CD4-positive, alpha-beta T cell treated with Interleukin-6 for 4 hours (primary cell): ENCODE data around the gene B4GAT1.
A peak's percentile ranks its signal among the peaks of the same experiment; 100 is the strongest.
"Not testable (repeated sequence)": the region's sequence is repeated elsewhere in the genome, so short reads cannot be mapped to it uniquely, and the experiment has no call there.

Source experiments
- DNase-seq: peaks from one replicate; pipeline ENCODE4 v3.0.0-alpha.2; 2020; ENCODE audit warnings: mixed read lengths

B4GAT1 gene

DNA sequence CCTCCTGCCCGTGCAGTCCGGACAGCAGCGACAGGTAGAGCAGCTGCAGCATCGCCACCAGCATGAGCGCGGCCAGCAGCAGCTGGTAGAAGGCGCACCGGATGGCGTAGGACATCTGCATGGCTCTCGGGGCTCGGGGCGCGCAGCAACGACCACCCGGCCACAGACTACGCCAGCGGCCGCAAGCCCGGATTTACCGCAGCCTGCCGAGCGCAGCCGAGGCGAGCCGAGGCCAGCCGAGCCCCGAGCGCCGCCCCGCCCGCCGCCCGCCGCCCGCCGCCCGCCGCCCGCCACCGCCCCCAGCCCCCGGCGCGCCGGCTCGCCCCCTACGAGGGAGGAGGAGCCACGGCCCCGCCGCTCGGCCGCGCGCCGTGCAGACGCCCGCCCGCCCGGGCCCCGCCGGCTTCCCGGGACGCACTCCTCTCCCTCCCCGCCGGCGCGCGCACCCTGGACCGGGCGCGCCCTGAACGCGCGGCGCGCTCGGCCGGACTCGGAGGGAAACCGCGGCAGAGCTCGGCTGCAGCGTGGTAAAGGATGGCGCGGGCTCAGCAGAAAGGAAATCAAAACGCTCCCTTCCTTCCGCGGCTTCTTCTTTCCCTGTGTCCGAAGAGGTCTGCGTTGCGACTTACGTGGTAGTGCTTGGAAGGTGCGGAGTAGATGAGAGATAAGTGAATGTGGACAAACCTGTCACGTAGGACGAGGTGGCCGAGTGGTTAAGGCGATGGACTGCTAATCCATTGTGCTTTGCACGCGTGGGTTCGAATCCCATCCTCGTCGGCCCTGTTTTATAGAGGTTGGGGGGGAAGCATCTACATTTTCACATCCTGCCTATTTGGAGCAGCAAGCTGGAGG, at the start of gene B4GAT1:
Gene B4GAT1, minus strand, starts transcription at position 205 of the 852 bp plus-strand sequence. Its CDS starts 84 bp downstream, at position 121.
- DNase-seq, result peak; percentile 81

- DNase-seq, result no peak
Measured at GRCh38 chr11:66393954-66394353, 46.5 kb upstream of the B4GAT1 start.

DNA sequence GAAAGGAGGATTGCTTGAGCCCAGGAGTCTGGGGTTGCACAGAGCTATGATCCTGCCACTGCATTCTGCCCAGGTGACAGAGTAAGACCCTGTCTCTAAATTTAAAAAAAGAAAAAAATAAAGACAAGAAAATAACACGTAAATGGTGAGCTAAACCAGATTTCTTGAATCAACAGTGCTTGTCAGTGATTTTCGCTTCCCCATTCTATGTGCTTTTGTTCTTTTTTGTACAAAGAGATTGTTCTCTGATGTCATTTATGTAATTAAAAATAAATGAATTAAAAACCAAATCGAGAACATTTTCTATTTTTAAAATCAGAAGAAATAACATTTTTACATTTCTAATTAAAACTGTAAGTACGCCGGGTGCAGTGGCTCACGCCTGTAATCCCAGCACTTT, 43.9 kb upstream of the B4GAT1 start:
- no peak for DNase-seq

DNA sequence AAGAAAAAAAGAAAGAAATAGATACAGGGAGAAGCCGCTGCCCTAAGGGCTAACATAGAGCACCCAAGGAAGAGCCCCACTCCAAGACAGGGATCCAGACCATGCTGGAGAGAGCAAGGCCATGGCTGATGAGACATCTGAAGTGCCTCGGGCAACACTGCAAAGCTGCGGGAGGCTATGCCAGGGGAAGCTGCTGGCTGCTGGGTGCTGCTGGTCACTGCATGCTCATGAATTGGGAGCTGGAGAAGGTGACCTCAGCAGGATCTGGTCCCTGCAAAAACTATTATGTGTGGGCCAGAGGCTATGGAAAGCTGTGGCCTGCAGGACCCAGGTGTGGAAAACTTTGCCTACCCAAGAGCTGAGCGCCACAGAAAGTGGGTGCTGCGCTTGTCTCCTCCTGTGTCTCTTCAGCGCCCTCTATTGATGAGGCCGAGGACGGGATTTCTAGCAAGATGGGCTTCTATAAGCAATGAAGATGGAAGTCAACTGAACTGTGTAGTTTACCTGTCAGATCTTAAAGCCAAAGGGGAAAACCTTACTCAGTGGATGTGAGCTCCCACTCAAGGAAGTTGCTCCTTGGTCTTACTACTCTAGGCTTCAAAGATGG, 41.5 kb upstream of the B4GAT1 start:
- peak; percentile 80 for DNase-seq

DNA sequence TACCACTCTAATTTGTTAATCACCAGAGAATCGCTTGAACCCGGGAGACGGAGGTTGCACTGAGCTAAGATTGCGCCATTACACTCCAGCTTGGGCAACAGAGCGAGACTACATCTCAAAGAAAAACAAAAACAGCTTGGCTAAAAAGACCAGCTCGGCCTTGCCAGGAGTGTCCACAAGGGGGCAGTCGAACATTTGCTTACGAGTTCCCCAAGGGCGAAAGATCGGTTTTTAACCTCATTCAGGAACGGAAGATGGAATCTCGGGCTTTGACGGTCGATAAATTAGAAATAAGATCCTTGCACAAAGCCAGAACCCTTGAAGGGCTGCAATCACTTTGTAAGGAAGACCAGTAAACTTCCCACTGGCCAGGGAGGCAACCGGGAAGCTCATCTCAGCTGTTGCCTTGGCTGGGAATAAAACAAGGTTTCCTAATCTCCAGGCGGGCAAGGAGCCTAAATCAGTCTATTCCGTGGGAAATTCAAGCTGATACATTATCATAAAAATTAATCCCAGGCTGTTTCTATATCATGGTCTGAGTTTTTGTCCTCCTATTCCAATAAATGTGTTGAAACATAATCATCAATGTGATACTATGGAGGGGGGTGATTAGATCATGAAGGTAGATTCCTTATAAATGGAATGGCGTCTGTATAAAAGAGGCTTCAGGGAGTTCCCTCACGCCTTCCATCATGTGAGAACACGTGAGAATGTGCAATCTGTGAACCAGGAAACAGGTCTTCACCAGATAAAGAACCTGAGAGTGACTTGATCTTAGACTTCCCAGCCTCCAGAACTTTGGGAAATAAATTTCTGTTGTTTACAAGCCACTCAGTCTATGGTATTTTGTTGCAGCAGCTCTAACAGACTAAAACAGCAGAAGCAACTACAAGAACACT, 39.0 kb upstream of the B4GAT1 start:
- DNase-seq, result peak; percentile 88

DNA sequence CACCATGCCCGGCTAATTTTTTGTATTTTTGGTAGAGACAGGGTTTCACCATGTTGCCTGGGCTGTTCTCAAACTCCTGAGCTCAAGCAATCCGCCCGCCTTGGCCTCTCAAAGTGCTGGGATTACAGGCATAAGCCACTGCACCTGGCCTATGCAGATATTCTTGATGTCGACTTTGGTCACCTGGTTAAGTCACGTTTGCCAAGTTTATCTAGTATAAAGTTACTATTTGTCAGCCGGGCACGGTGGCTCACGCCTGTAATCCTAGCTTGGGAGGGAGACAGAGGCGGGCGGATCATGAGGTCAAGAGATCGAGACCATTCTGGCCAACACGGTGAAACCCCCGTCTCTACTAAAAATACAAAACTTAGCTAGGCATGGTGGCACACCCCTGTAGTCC, 36.9 kb upstream of the B4GAT1 start:
- DNase-seq, result not testable (repeated sequence)

- not testable (repeated sequence) for DNase-seq
Measured at GRCh38 chr11:66380264-66380663, 32.8 kb upstream of the B4GAT1 start.

DNA sequence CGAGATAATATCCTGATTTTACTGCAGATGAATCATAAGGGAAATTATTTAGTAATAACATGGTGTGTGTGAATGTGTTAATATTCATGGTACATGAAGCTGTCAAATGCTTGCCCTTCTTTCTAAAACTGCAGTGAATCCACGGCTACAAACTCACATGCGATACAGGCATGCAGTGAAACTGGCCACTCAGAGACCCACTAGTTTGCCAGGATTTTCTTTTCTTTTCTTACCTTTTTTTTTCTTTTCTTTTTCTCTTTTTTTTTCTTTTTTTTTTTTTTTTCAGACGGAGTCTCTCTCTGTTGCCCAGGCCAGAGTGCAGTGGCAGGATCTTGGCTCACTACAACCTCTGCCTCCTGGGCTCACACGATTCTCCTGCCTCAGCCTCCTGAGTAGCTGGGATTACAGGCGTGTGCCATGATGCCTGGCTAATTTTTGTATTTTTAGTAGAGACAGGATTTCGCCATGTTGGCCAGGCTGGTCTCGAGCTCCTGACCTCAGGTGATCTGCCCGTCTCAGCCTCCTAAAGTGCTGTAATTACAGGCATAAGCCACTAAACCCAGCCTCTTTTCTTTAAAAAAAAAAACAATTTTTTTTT, 26.4 kb upstream of the B4GAT1 start:
- not testable (repeated sequence) for DNase-seq

GRCh38 chr11:66373265-66373664, 25.8 kb upstream of the B4GAT1 start:
- DNase-seq, result no peak

DNA sequence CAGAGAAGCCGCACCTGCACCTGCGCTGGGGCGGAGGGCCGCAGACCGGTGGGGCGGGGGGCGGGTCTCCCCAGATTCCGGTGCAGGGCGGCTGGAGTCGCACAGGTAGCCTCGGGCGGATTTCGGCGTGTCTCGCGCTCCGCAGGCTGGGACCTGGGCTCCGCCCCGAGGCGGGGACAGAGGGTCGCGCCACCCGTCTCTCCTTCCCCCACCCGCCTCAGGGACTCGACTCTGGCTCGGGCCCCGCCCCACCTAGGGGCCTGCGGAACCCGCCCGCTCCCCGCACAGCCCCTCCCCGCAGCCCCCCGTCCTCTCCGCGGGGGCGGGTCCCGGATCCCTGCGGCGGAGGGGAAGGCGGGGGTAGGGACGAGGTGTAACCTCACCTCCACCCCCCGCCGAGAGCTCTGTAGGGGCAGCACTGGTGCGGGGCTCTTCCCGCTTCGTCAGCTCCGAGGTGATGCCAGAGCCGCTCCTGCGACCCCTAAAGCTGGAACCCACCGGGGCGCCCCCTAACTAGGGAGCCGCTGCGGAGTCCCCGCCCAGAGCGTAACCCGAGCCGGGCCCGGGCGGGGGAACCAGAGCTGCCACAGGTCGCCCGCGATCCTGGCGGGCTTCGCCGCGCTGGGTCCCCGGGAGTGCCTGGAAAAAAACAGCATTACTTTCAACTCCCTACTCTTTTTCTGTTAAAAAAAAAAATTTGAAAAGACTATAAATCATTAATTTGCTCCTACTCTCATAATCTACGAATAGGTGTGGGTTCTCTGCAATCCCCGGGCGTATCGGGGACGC, 24.4 kb upstream of the B4GAT1 start, which contains the start of gene SLC29A2:
Gene SLC29A2, minus strand, starts transcription at position 134 of the 789 bp plus-strand sequence. CDS start 169 bp downstream, outside the sequence.
- peak; percentile 91 for DNase-seq

- no peak for DNase-seq
Measured at GRCh38 chr11:66369073-66369894, 21.9 kb upstream of the B4GAT1 start.

DNA sequence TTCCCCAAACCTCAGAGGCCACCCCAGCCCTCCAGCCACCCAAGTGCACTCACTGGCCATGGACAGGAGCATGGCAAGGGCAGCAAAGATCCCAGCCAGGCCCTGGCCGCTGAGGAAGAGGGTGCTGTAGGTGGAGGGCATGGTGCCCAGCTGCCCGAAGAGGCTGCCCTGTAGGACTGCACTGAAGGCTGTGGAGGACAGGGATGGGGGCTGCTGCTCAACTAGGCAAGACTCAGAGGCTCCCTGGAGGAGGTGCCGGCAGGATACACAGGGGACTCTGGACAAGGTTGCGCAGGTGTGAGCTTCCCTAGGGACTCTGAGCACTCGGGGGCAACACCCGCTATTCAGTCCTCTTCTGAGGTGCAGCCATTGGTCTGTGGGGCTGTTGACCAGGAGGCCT, 21.1 kb upstream of the B4GAT1 start:
- DNase-seq, result no peak

GRCh38 chr11:66367561-66368312, 20.3 kb upstream of the B4GAT1 start:
- DNase-seq, result no peak

- no peak for DNase-seq
Measured at GRCh38 chr11:66366844-66367477, 19.5 kb upstream of the B4GAT1 start.

- DNase-seq, result no peak
Measured at GRCh38 chr11:66365711-66366619, 18.5 kb upstream of the B4GAT1 start.

DNA sequence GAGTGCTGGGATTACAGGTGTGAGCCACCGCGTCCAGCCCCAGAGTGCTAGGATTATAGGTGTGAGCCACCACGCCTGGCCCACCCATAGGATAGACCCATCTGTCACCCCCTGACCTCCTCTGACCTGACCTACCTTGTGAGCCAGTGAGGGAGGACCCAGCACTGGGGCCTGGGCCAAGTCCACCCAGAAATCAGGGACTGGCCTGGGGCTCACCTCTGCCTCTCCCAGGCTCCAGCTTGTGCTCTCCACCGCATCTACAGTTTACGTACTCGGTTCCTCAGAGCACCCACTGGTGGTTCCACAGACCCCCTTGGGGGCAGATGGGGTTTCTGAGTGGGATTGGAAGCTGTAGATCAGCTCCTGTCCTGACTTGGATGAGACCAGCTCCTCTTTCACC, 17.7 kb upstream of the B4GAT1 start:
- DNase-seq, result no peak

DNA sequence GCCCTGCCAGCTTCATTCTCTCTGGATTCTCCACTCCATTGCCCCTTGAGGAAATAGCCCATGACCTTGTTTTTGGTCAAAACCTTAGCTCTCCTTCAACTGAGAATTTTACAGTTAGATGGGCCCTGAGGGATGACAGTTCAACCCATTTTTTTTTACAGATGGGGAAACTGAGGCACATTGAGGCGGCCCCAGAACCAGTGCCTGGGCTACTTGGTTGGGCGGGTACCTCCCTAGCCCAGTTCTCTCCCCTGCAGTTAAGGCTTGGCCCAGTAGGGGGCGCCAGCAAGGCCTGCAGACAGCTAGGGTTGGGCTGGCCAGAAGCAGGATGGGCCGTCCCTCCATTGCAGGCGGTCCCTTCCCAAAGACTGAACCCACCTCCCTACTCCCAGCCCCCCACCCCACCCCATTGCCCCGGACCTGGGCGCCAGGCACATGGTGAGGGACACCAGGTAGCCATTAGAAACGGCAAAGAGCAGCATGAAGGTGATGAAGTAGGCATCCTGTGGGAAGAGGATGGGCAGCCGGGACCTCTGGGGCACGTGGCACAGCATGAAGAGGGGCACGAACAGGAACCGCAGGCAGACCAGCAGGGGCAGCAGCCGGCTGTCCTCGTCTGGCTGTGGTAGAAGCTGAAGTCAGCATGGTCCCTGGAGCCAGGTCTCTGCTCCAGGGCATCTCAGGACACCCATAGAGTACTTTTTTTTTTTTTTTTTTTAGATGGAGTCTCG, 16.5 kb upstream of the B4GAT1 start:
- DNase-seq, result peak; percentile 73

- no peak for DNase-seq
Measured at GRCh38 chr11:66363187-66363601, 15.8 kb upstream of the B4GAT1 start.
